AG04449 (cell line): ENCODE results near the gene DENND6B.

Experiments
- CTCF ChIA-PET: fragments of 350-600 bp; formaldehyde crosslinking; extraction: SDS; loops from one replicate; lab custom pipeline; 2021; ENCODE audit warnings: antibody characterized with exemption; lab: Yijun Ruan, JAX
- POLR2A ChIA-PET: fragments of 400-600, 350-600 bp; formaldehyde crosslinking; extraction: SDS; loops from one replicate; lab custom pipeline; 2020; ENCODE audit warnings: antibody characterized with exemption, inconsistent platforms; lab: Yijun Ruan, JAX
- DNase-seq: peaks from one replicate; pipeline ENCODE4 v3.0.0-alpha.2; 2010; ENCODE audit warnings: low read depth, low spot score
- H3K4me3 ChIP-seq: 2 replicates; pipeline ENCODE4 v1.5.1; 2011; ENCODE audit warnings: low read depth, mild to moderate bottlenecking, control low read depth, low read length
- TF ChIP-seq, protein P1 (sequence below): IDR thresholded peaks from one replicate; pipeline ENCODE4 v1.5.1; 2011; ENCODE audit warnings: mild to moderate bottlenecking, moderate library complexity, low read length, control low read depth, inconsistent platforms; ENCODE audit not compliant: insufficient read depth; ENCODE audit errors: missing control alignments

Gene DENND6B

DNA sequence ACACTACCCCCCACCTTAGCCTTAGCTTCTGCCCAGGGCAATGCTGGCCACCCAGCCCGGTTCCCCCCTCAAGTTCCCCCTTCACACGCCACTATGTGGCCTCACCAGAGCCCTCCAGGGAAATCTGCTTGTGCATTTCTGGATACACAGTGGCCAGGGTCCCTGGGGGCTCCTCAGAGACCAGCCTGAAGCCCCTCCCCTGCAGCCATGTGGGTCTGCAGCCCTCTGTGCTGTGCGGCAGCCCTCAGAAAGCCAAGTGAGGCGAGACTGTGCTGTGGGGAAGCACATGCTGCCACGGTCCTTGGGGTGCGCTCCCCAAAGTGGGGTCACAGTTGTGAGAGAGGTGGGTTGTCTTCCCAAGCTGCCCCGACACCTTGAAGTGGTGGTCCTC lies 17.2 kb downstream of the DENND6B start:
- no peak overlapping the region for H3K4me3 ChIP-seq
- no peak for DNase-seq
- TF ChIP-seq, protein P1, sequence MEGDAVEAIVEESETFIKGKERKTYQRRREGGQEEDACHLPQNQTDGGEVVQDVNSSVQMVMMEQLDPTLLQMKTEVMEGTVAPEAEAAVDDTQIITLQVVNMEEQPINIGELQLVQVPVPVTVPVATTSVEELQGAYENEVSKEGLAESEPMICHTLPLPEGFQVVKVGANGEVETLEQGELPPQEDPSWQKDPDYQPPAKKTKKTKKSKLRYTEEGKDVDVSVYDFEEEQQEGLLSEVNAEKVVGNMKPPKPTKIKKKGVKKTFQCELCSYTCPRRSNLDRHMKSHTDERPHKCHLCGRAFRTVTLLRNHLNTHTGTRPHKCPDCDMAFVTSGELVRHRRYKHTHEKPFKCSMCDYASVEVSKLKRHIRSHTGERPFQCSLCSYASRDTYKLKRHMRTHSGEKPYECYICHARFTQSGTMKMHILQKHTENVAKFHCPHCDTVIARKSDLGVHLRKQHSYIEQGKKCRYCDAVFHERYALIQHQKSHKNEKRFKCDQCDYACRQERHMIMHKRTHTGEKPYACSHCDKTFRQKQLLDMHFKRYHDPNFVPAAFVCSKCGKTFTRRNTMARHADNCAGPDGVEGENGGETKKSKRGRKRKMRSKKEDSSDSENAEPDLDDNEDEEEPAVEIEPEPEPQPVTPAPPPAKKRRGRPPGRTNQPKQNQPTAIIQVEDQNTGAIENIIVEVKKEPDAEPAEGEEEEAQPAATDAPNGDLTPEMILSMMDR, result no peak
- ChIA-PET POLR2A (interaction anchor here (0.7 to 1.2 kb wide), 3 partner anchors 14 to 19 kb away, joined by 3 to 5 read pairs (median 4); no protein-coding TSS in a partner anchor), CTCF (interaction anchor here (1.0 to 1.8 kb wide), 4 partner anchors 14 to 34 kb away, joined by 3 to 6 read pairs (median 4); no protein-coding TSS in a partner anchor)

DNA sequence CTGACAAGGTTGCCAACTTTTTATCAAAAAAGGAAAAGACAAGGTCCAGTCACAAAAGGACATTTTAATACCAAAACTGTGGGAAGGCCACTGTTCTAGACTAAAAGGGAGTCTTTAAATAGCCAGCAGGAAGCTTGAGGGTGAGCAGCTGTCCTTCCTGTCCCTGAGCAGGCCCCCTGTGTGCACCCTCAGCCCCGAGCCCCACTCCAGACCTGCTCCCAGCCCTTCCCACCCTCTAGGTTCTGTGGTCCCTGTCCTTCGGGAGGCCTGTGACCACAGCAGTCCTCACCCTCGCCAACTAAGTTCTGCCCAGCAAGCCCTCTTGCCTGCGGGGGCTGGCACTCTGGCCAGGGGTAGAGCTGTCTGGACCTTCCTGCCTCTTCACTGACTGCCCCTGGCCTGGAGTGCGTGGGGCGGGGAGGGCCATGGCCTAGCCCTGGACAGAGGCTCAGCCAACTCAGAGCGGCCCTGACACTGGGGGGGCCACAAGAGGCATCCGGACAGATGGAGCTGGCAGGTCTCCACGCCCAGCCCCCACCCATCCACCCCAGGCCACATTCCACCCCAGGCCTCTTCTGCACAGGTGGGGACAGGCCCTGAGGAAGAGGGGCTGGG lies 17.7 kb downstream of the DENND6B start:
- DNase-seq, result no peak
- no peak overlapping the region for H3K4me3 ChIP-seq
- TF ChIP-seq, protein P1, result no peak
- POLR2A ChIA-PET, result interaction anchor here (0.7 to 1.2 kb wide), 3 partner anchors 15 to 19 kb away, joined by 3 to 5 read pairs (median 4); no protein-coding TSS in a partner anchor
- CTCF ChIA-PET, result interaction anchor here (0.8 to 2.7 kb wide), 6 partner anchors 15 to 34 kb away, joined by 3 to 13 read pairs (median 4); no protein-coding TSS in a partner anchor

DNA sequence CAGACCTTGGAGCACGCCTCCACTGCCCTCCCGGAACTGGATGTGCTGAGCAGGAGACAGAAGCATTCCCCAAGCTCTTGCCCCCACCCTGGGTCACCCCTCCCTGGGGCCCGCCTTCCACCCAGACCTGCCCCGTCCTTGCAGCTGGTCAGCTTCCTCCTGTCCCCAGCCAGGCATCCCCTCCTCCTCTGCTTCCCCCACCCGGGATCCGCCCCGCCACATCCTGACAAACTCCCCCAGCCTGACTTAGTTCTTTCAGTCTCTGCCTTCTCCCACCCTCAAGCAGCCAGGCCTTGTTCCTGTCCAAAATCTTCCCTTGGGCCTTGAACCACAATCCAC lies 18.2 kb downstream of the DENND6B start:
- DNase-seq, result no peak
- POLR2A ChIA-PET, result no interaction called here

DNA sequence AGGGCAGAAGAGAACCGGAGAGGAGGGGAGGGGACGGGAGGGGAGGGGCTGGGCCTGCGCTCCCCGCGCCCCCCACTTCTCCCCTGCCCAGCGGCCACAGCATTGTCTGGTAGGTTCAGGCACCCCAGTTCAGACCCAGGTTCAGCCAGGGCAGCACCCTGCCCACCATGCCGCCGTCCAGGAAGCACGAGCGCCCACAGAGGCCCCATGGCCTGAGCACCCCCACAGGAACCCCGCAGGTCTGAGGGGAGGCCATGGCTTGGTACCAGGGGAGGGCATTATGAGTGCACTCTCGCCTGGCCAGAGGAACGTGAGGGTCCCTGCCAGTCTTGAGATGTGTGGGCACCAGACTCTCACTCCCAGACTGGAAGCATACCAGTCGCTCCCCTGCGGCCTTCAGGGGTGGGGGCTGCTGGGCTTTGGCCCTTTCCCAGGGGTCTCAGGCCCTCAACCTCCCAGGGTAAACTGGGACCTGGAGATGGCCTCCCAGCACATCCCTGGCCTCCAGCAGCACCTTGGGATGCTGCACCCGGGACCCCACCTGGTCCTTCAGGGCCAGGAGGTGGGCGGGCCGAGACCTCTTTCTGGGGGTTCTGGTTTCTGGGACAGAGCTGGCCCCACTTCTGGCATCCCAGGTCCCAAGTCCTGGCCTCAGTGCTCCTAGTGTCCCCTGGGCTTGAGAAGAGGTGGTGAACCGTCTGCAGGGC lies 18.8 kb downstream of the DENND6B start:
- DNase-seq, result no peak
- no peak overlapping the region for H3K4me3 ChIP-seq
- TF ChIP-seq, protein P1, result no peak
- CTCF ChIA-PET, result interaction anchor here (0.8 to 2.7 kb wide), 7 partner anchors 13 to 56 kb away, joined by 3 to 13 read pairs (median 4); partner anchors contain the start of gene HDAC10
- POLR2A ChIA-PET, result interaction anchor here (1.1 to 4.7 kb wide), 2 partner anchors 14 to 21 kb away, joined by 4 to 43 read pairs; no protein-coding TSS in a partner anchor

More for the DNA sequence above, 18.2 kb downstream of the DENND6B start:
- TF ChIP-seq, protein P1, result no peak
- H3K4me3 ChIP-seq, result no peak overlapping the region
- CTCF ChIA-PET, result interaction anchor here (0.8 to 2.7 kb wide), 4 partner anchors 15 to 33 kb away, joined by 3 to 13 read pairs (median 4); no protein-coding TSS in a partner anchor

DNA sequence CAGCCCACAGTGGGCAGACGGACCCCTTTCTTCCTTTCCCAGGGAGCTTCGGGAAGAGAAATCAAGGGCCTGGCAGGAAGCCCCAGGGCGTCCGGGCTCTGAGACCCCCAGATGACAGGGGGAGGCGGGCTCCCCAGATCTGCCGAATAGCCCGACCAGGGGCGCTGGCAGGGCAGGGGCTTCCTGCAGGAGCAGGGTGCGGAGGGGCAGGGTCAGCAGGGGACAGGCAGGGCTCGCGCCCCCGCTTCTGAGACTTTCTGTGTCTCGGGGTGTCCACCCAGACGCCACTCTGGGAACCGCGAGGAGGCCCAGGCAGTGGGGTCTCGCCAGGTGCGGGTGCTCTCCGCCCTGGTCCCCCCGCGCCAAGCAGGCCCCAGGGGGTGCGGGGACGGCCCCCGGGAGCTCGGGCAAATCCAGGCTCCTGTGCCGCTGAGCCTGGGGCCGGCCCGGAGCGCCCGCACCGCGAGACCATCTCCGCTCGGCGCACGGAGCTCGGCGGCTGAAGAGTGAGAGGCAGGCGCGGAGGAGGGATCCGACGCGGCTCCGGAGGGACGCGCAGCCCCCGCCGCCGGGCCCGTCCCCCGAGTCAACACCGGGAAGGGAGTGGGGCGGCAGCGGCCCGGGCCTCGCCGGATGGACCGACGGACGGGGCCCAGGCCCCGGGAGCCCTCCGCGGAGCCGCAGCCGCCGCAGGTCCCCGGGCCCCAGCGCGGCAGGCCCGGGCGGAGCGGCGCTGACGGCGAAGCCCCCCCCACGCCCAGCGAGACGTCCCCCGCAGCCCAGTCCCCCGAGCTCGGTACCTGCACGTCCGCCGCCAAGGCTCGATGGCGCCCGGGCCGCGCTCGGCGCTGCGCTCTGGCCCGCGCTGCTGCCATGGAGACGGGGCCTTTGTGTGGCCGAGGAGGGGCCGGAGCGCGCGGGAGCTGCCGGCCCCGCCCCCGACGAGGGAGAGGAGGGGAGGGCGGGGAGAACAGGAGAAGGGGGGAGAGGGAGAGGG lies 19.8 kb downstream of the DENND6B start, which contains the start of gene PLXNB2:
Gene PLXNB2 (minus strand): TSS at position 894 of the 997 bp plus-strand sequence. CDS start 17,062 bp downstream, outside the sequence.
- POLR2A ChIA-PET, result interaction anchor here (1.1 to 4.7 kb wide), 5 partner anchors 11 to 45 kb away, joined by 4 to 43 read pairs (median 5); partner anchors contain the start of gene MAPK12
- H3K4me3 ChIP-seq, result peak within 1 kb of the TSS; percentile 89
- CTCF ChIA-PET, result interaction anchor here (0.9 to 4.0 kb wide), 12 partner anchors 13 to 65 kb away, joined by 3 to 24 read pairs (median 4); partner anchors contain the start of gene HDAC10
- DNase-seq, result no peak
- TF ChIP-seq, protein P1, result no peak
